Endothelial cell of umbilical vein (primary cell): ENCODE results near the gene RNU5B-1. TPM values are rescaled to one million over a fixed set of nuclear protein-coding genes. Genes with fewer than 3 reads are reported as not detected.

Source experiments
- BruUV-seq: library from RNA; stranded (reverse); fragments of 400-500 nt; replicated peaks from 2 replicates; lab custom pipeline; 2021; lab: Mats Ljungman, UMichigan
- CTCF ChIA-PET: fragments of 300-600, 350-600 bp; sonication (Branson Sonifier 250); formaldehyde crosslinking; loops from one replicate; lab custom pipeline; 2021; ENCODE audit warnings: antibody characterized with exemption, inconsistent platforms; lab: Charles Lee
- POLR2A ChIA-PET: fragments of 300-600, 350-600 bp; sonication (Branson Sonifier 250); formaldehyde crosslinking; loops from one replicate; lab custom pipeline; 2021; ENCODE audit warnings: antibody characterized with exemption, inconsistent platforms; lab: Charles Lee
- DNase-seq: peaks from one replicate; pipeline ENCODE4 v3.0.0-alpha.2; 2011; ENCODE audit warnings: low read depth, low spot score
- FAIRE-seq: peaks from 2 replicates; lab custom pipeline; 2011; peaks lifted over from hg19 to GRCh38; lab: Jason Lieb, UNC
- H2AFZ ChIP-seq: 2 replicates; pipeline ENCODE4 v1.6.0; 2012; ENCODE audit warnings: low read depth, low read length, control low read depth, inconsistent platforms
- H3K27ac ChIP-seq: 2 replicates; pipeline ENCODE4 v1.5.1; 2011; ENCODE audit warnings: low read depth, mild to moderate bottlenecking, control low read depth, low read length, moderate library complexity; ENCODE audit not compliant: insufficient read depth
- H3K27me3 ChIP-seq, 2 experiments: 2 replicates each; pipeline versions ENCODE4 v1.6.0 to v1.6.1; 2011; ENCODE audit warnings: low read length in 2 of 2, mixed read lengths in 1 of 2; ENCODE audit not compliant: control insufficient read depth in 2 of 2, insufficient read depth in 2 of 2
- H3K36me3 ChIP-seq, 2 experiments: 2 replicates in 1 of 2; 3 replicates in 1 of 2; pipeline ENCODE4 v1.5.1; 2011; ENCODE audit warnings: low read length in 2 of 2, mild to moderate bottlenecking in 1 of 2, moderate library complexity in 1 of 2; ENCODE audit not compliant: control insufficient read depth in 2 of 2, insufficient read depth in 2 of 2; ENCODE audit errors: extremely low read depth in 1 of 2
- H3K4me1 ChIP-seq: 3 replicates; pipeline ENCODE4 v1.5.1; 2011; ENCODE audit warnings: mild to moderate bottlenecking, low read length; ENCODE audit not compliant: control insufficient read depth, insufficient read depth; ENCODE audit errors: extremely low read depth
- H3K4me2 ChIP-seq: 2 replicates; pipeline ENCODE4 v1.6.1; 2011; ENCODE audit warnings: low read length, control low read depth, mixed read lengths; ENCODE audit not compliant: insufficient read depth
- H3K4me3 ChIP-seq, 3 experiments: fragments of 200-600 bp in 1 of 3; sonication (generic), shearing (Covaris generic) in 1 of 3; replicated peaks in 1 of 3; 2 replicates each; pipeline ENCODE4 v1.5.1; 2011 to 2016; ENCODE audit warnings: control low read depth in 3 of 3, low read length in 3 of 3, mild to moderate bottlenecking in 2 of 3, inconsistent platforms in 1 of 3, low read depth in 1 of 3, moderate library complexity in 1 of 3; ENCODE audit not compliant: insufficient read depth in 1 of 3
- H3K79me2 ChIP-seq: 2 replicates; pipeline ENCODE4 v1.6.0; 2012; ENCODE audit warnings: low read length, inconsistent platforms; ENCODE audit not compliant: control insufficient read depth, insufficient read depth
- H3K9ac ChIP-seq: replicated peaks from 2 replicates; pipeline ENCODE3; 2011; ENCODE audit warnings: low read length, control low read depth; ENCODE audit not compliant: insufficient read depth; ENCODE audit errors: extremely low read depth
- H3K9me1 ChIP-seq: replicated peaks from 3 replicates; pipeline ENCODE4 v1.6.0; 2011; ENCODE audit warnings: mild to moderate bottlenecking, low read length; ENCODE audit not compliant: control insufficient read depth, insufficient read depth; ENCODE audit errors: extremely low read depth
- H3K9me3 ChIP-seq: replicated peaks from 2 replicates; pipeline ENCODE4 v1.5.1; 2012; ENCODE audit warnings: low read length, inconsistent platforms; ENCODE audit not compliant: control insufficient read depth, insufficient read depth
- H4K20me1 ChIP-seq: replicated peaks from 2 replicates; pipeline ENCODE3; 2011; ENCODE audit warnings: mild to moderate bottlenecking, low read length; ENCODE audit not compliant: control insufficient read depth, insufficient read depth; ENCODE audit errors: extremely low read depth
- CTCF ChIP-seq, 2 donors: IDR thresholded peaks; 1 replicate in 1 of 2; 2 replicates in 1 of 2; pipeline ENCODE4 v1.5.1; 2011; ENCODE audit warnings: low read length in 2 of 2, mild to moderate bottlenecking in 2 of 2, moderate library complexity in 2 of 2, control low read depth in 1 of 2, inconsistent platforms in 1 of 2, low read depth in 1 of 2; ENCODE audit not compliant: insufficient read depth in 1 of 2; ENCODE audit errors: extremely low read depth in 1 of 2
- EZH2 ChIP-seq: IDR thresholded peaks from 2 replicates; pipeline ENCODE4 v1.6.1; 2012; ENCODE audit warnings: borderline replicate concordance, low read depth, mild to moderate bottlenecking, moderate library complexity, low read length, inconsistent platforms; ENCODE audit not compliant: severe bottlenecking
- FOS ChIP-seq: IDR thresholded peaks from 2 replicates; pipeline ENCODE4 v1.6.1; 2011; ENCODE audit warnings: mild to moderate bottlenecking, low read length, moderate library complexity, borderline replicate concordance; ENCODE audit not compliant: insufficient read depth
- MYC ChIP-seq: IDR thresholded peaks from one replicate; pipeline ENCODE4 v1.6.1; 2011; ENCODE audit warnings: mild to moderate bottlenecking, low read depth, low read length
- dilution Hi-C: fragments of 300-500 bp; cut with MboI; formaldehyde crosslinking; loops from one replicate; pipeline ENCODE4 v1.15.0; 2019; ENCODE audit warnings: low sequenced_read_pairs; ENCODE audit not compliant: extremely low pct_ligation_motif_present
- intact Hi-C: fragments of 100-400 bp; cut with micrococcal nuclease; formaldehyde crosslinking; loops from one replicate; pipeline ENCODE4 v1.10.0; 2022
- polyA plus RNA-seq, 4 experiments: library from polyadenylated mRNA; depleted of rRNA in 3 of 4; stranded (reverse) in 3 of 4; unstranded in 1 of 4; fragments of >200 nt; gene quantifications; 2 replicates each; pipeline versions ENCODE4 v1.2.1 to v1.2.3, GENCODE V29; 2011 to 2012; ENCODE audit warnings: missing spikeins in 1 of 4
- total RNA-seq: library from RNA; stranded (reverse); gene quantifications from 2 replicates; pipeline ENCODE4 v1.2.3, GENCODE V29; 2021

Gene RNU5B-1
- total and polyA plus RNA-seq, 2 donors (not counting 3 experiments of a cell fraction or from before 2014, with no cell fraction given): not detected

GRCh38 chr15:65336493-65337435, 32.3 kb downstream of the RNU5B-1 start:
- Histone ChIP-seq H3K4me2 (no peak overlapping the region), H3K4me3 (no peak overlapping the region), H3K79me2 (no peaks in the 10 kb centered on the region), H3K27me3 (peaks cover 0 to 3% of the 10 kb centered on the region in 2 experiments), H3K9ac (no peak overlapping the region), H3K4me1 (peaks cover 4% of the 10 kb centered on the region), H3K9me1 (no peaks in the 10 kb centered on the region), H4K20me1 (no peaks in the 10 kb centered on the region), H3K9me3 (no peaks in the 10 kb centered on the region), H2AFZ (no peak overlapping the region), H3K27ac (no peak overlapping the region), H3K36me3 (no peaks in the 10 kb centered on the region)
- no TSS peak for BruUV-seq
- DNase-seq: no peak
- intact Hi-C loops (no loop called here), dilution Hi-C loops (no loop called here)
- ChIA-PET POLR2A (no interaction called here), CTCF (interaction anchor here (0.5 to 1.2 kb wide), 2 partner anchors 11 to 62 kb away, joined by 3 read pairs; no protein-coding TSS in a partner anchor)
- FAIRE-seq: no peak
- TF ChIP-seq FOS (no peak), CTCF (IDR thresholded peaks at IDR 0.05; ENCODE audit: extremely low read depth in 1 of 2, insufficient read depth in 1 of 2, low read depth in 1 of 2, low read length in 2 of 2) (no peak), EZH2 (no peak), MYC (no peak)
